K562 (cell line): ENCODE measurements around the gene PYGB. TPM values are rescaled to one million over a fixed set of nuclear protein-coding genes. Genes with fewer than 3 reads are reported as not detected.

Source experiments
- ATAC-seq: fragments of 200-7000 bp; cut with Tn5 transposase; 3 replicates; pipeline ENCODE4 v1.9.1; 2020; ENCODE audit warnings: moderate library complexity
- BruUV-seq: library from RNA; stranded (reverse); fragments of 400-500 nt; replicated peaks from 2 replicates; lab custom pipeline; 2021; lab: Mats Ljungman, UMichigan
- CTCF ChIA-PET: fragments of 300-600 bp; formaldehyde crosslinking; extraction: SDS; loops from one replicate; lab custom pipeline; 2021; ENCODE audit warnings: low intra/inter-chr PET ratio; lab: Yijun Ruan, JAX
- POLR2A ChIA-PET: fragments of 300-600, 350-650 bp; sonication (Branson Sonifier 250); formaldehyde crosslinking; extraction: SDS; loops from one replicate; lab custom pipeline; 2021; ENCODE audit warnings: antibody characterized with exemption, inconsistent platforms; lab: Yijun Ruan, JAX
- DNase-seq, 4 experiments: peaks; one replicate each; pipeline versions ENCODE4 v3.0.0 to v3.0.0-alpha.2; 2011 to 2018; ENCODE audit warnings: low spot score in 3 of 4, mixed read lengths in 3 of 4; ENCODE audit errors: extremely low read depth in 1 of 4
- FAIRE-seq: peaks from 2 replicates; lab custom pipeline; 2011; peaks lifted over from hg19 to GRCh38; lab: Jason Lieb, UNC
- H2AFZ ChIP-seq: 2 replicates; pipeline ENCODE4 v1.6.0; 2011; ENCODE audit warnings: low read depth, low read length, control low read depth, inconsistent platforms
- H3K27ac ChIP-seq: fragments of 200-600 bp; 3 replicates; pipeline ENCODE4 v1.8.0; 2011; ENCODE audit warnings: low read depth, mild to moderate bottlenecking, control low read depth, inconsistent platforms, low read length, moderate library complexity, mixed read lengths; ENCODE audit errors: extremely low read depth
- H3K27me3 ChIP-seq, 2 experiments: fragments of 300-600 bp in 1 of 2; 2 replicates in 1 of 2; 3 replicates in 1 of 2; pipeline versions ENCODE4 v1.6.0 to v1.8.0; 2011; ENCODE audit warnings: inconsistent platforms in 2 of 2, low read length in 2 of 2, mild to moderate bottlenecking in 1 of 2, mixed read lengths in 1 of 2, moderate library complexity in 1 of 2; ENCODE audit not compliant: control insufficient read depth in 2 of 2, insufficient read depth in 2 of 2
- H3K36me3 ChIP-seq: fragments of 300-600 bp; 3 replicates; pipeline ENCODE4 v1.8.0; 2011; ENCODE audit warnings: mild to moderate bottlenecking, low read length, inconsistent platforms; ENCODE audit not compliant: control insufficient read depth, insufficient read depth
- H3K4me1 ChIP-seq, 2 experiments: fragments of 200-600 bp in 1 of 2; replicated peaks in 1 of 2; 2 replicates in 1 of 2; 3 replicates in 1 of 2; pipeline versions ENCODE4 v1.5.1 to v1.8.0; 2011; ENCODE audit warnings: inconsistent platforms in 2 of 2, low read length in 2 of 2, mild to moderate bottlenecking in 1 of 2, mixed read lengths in 1 of 2, moderate library complexity in 1 of 2; ENCODE audit not compliant: control insufficient read depth in 2 of 2, insufficient read depth in 2 of 2
- H3K4me2 ChIP-seq: 2 replicates; pipeline ENCODE4 v1.6.1; 2011; ENCODE audit warnings: low read length, control low read depth, inconsistent platforms, mixed read lengths; ENCODE audit not compliant: insufficient read depth
- H3K4me3 ChIP-seq: fragments of 200-600 bp; sonication (generic), shearing (Covaris generic); 2 replicates; pipeline ENCODE4 v1.5.1; 2016; ENCODE audit warnings: control low read depth, inconsistent platforms
- H3K79me2 ChIP-seq: fragments of 200-600 bp; 3 replicates; pipeline ENCODE4 v1.8.0; 2011; ENCODE audit warnings: low read length, inconsistent platforms; ENCODE audit not compliant: control insufficient read depth, insufficient read depth
- H3K9ac ChIP-seq, 2 experiments: 2 replicates each; pipeline versions ENCODE4 v1.6.0 to v1.6.1; 2011; ENCODE audit warnings: low read depth in 2 of 2, low read length in 2 of 2, control low read depth in 1 of 2, inconsistent platforms in 1 of 2, mild to moderate bottlenecking in 1 of 2, mixed read lengths in 1 of 2; ENCODE audit not compliant: insufficient read depth in 1 of 2
- H3K9me1 ChIP-seq: one replicate; pipeline ENCODE4 v1.6.0; 2011; ENCODE audit warnings: inconsistent platforms, mild to moderate bottlenecking, low read length, moderate library complexity; ENCODE audit not compliant: control insufficient read depth, insufficient read depth
- H3K9me3 ChIP-seq: replicated peaks from 2 replicates; pipeline ENCODE4 v1.5.1; 2011; ENCODE audit warnings: low read depth, low read length, inconsistent platforms; ENCODE audit not compliant: control insufficient read depth, insufficient read depth
- H4K20me1 ChIP-seq: replicated peaks from 2 replicates; pipeline ENCODE4 v1.6.1; 2011; ENCODE audit warnings: low read length, inconsistent platforms, mixed read lengths; ENCODE audit not compliant: control insufficient read depth, insufficient read depth
- CEBPG ChIP-seq, 3 experiments: fragments of 200-800 bp in 1 of 3; sonication (Bioruptor generic) in 1 of 3; sonication (generic) in 1 of 3; formaldehyde crosslinking in 1 of 3; IDR thresholded peaks in 2 of 3; conservative IDR thresholded peaks in 1 of 3; 2 replicates each; pipeline versions ENCODE4 v1.6.1 to v1.8.0; 2016 to 2022; ENCODE audit warnings: missing compliant biosample characterization in 2 of 3, missing genetic modification characterization in 2 of 3, mild to moderate bottlenecking in 1 of 3, missing genetic modification reagents in 1 of 3
- CREB1 ChIP-seq, 2 experiments: sonication (generic) in 1 of 2; formaldehyde crosslinking in 1 of 2; IDR thresholded peaks; 2 replicates each; pipeline versions ENCODE4 v1.6.1 to v1.8.0; 2012 to 2022; ENCODE audit warnings: inconsistent platforms in 1 of 2, mild to moderate bottlenecking in 1 of 2, missing genetic modification reagents in 1 of 2, moderate library complexity in 1 of 2
- ETV1 ChIP-seq: fragments of 450-650 bp; conservative IDR thresholded peaks from 2 replicates; pipeline ENCODE4 v1.6.1; 2016; ENCODE audit warnings: missing genetic modification characterization, control low read depth, low read depth, missing compliant biosample characterization
- GATA2 ChIP-seq: sonication (generic); formaldehyde crosslinking; IDR thresholded peaks from 2 replicates; pipeline ENCODE4 v1.4.0; 2020; ENCODE audit warnings: mild to moderate bottlenecking, missing genetic modification reagents
- KHSRP ChIP-seq: fragments of 450-650 bp; IDR thresholded peaks from 2 replicates; pipeline ENCODE4 v1.6.1; 2017
- PRPF4 ChIP-seq: fragments of 200-400 bp; formaldehyde crosslinking; IDR thresholded peaks from one replicate; pipeline ENCODE4 v1.6.1; 2017; ENCODE audit warnings: low read length, low read depth, mild to moderate bottlenecking; ENCODE audit not compliant: insufficient read depth, poor library complexity, severe bottlenecking
- RAD21 ChIP-seq, 2 experiments: fragments of 250-450 bp in 1 of 2; fragments of 450-650 bp in 1 of 2; sonication (Bioruptor Pico) in 1 of 2; formaldehyde crosslinking in 1 of 2; IDR thresholded peaks in 1 of 2; conservative IDR thresholded peaks in 1 of 2; 2 replicates each; pipeline versions ENCODE4 v1.4.0 to v1.8.0; 2020 to 2022; ENCODE audit warnings: mild to moderate bottlenecking in 2 of 2, moderate library complexity in 1 of 2
- SLC30A9 ChIP-seq: fragments of 250-450 bp; sonication (Bioruptor Pico); IDR thresholded peaks from 2 replicates; pipeline ENCODE4 v1.8.0; 2022; ENCODE audit warnings: mild to moderate bottlenecking, moderate library complexity
- STAT5A ChIP-seq: IDR thresholded peaks from 2 replicates; pipeline ENCODE4 v1.6.1; 2012; ENCODE audit warnings: low read length, inconsistent platforms, borderline replicate concordance
- TOE1 ChIP-seq, 2 experiments: fragments of 450-650 bp in 1 of 2; sonication (generic) in 1 of 2; formaldehyde crosslinking in 1 of 2; IDR thresholded peaks; 2 replicates each; pipeline versions ENCODE4 v1.7.1 to v1.8.0; 2016 to 2022; ENCODE audit warnings: borderline replicate concordance in 2 of 2, mild to moderate bottlenecking in 2 of 2, antibody characterized with exemption in 1 of 2, inconsistent platforms in 1 of 2, low read depth in 1 of 2, missing genetic modification reagents in 1 of 2, moderate library complexity in 1 of 2
- U2AF1 ChIP-seq: fragments of 200-400 bp; formaldehyde crosslinking; optimal IDR thresholded peaks from 2 replicates; pipeline ENCODE3; 2017; ENCODE audit warnings: mild to moderate bottlenecking, low read depth, low read length, moderate library complexity
- WGBS: fragments of 100-300 bp; shearing (Covaris generic); methylation state at CpG from one replicate; pipeline ENCODE4 v1.1.6; 2016; ENCODE audit warnings: low coverage, mixed read lengths; ENCODE audit not compliant: insufficient coverage; ENCODE audit errors: missing lambda C conversion rate; 5-methylcytosine and 5-hydroxymethylcytosine counted together
- in situ Hi-C: fragments of 300-500 bp; cut with MboI; formaldehyde crosslinking; loops from 4 replicates; pipeline ENCODE4 v1.15.0; 2018; ENCODE audit warnings: inconsistent platforms, mixed read lengths
- intact Hi-C: fragments of 100-400 bp; cut with micrococcal nuclease; formaldehyde crosslinking; loops from 2 replicates; pipeline ENCODE4 v1.14.2; 2022
- polyA plus RNA-seq, 8 experiments: library from polyadenylated mRNA; depleted of rRNA in 4 of 8; stranded (reverse) in 5 of 8; unstranded in 3 of 8; fragments of >200 nt; fragmentation: Nextera tagmentation in 2 of 8; fragmentation: Illumina TruSeq in 1 of 8; extraction: Ambion mirVana in 2 of 8; extraction: Trizol in 1 of 8; gene quantifications; 2 replicates each; pipeline versions ENCODE4 v1.2.1 to v1.2.3, GENCODE V29; 2011 to 2014; ENCODE audit warnings: inconsistent platforms in 1 of 8, missing spikeins in 1 of 8
- total RNA-seq, 7 experiments: library from RNA; depleted of rRNA in 6 of 7; stranded (reverse); fragments of >200 nt in 6 of 7; fragmentation: Illumina TruSeq in 2 of 7; extraction: Trizol in 2 of 7; gene quantifications; 2 replicates each; pipeline versions ENCODE4 v1.2.1 to v1.2.3, GENCODE V29; 2011 to 2021; ENCODE audit warnings: low replicate concordance in 1 of 7
- TF ChIP-seq, protein P1 (sequence below): sonication (generic); formaldehyde crosslinking; IDR thresholded peaks from 2 replicates; pipeline ENCODE4 v1.8.1; 2022; ENCODE audit warnings: missing genetic modification reagents
- TF ChIP-seq, protein P2 (sequence below): fragments of 450-650 bp; IDR thresholded peaks from 2 replicates; pipeline ENCODE4 v1.6.1; 2016

The PYGB gene
- total and polyA plus RNA-seq, 9 of the 15 experiments (the other 6 are each of a cell fraction or from before 2014, with no cell fraction given) = 0.34 to 18.0 (median 9.8) TPM

DNA sequence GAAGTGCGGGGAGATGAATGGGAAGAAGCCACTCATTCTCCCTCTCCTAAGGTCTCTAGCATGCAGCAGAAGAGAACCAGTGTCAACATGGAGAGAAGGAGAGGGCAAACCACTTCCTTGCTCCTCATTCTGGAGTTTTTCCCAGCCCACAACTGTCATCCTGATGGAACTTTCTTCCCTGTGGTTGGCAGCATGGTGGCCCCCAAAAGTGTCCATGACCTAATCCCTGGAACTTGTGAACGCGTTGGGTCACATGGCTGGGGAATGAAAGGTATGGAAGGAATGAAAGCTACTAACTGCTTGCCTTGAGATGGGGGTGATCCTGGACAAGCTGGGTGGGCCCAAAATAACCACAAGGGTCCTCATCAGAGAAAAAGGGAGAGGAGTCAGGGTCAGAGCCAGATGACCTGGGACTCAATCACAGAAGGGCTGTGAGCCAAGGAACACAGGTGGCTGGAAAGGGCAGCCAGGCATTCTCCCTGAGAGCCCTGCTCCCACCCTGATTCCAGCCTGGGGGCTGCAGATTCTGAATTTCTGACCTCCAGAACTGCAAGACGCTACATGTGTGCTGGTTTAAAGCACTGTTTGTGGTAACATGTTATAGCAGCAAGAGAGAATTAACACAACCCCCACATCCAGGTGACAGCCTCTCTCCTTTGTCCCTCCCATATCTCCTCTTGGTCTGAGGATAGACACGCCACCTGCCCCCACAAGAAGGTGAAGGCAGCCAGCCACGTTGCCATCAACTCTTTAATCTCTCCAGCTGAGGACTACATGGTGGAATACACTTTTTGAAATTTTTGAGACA lies 63.2 kb downstream of the PYGB start:
- POLR2A ChIA-PET = no interaction called here
- H3K4me1 ChIP-seq = peaks cover 32 to 41% of the 10 kb centered on the region in 2 experiments
- in situ Hi-C loops (no loop called here), intact Hi-C loops (loop anchor here (1.0 to 2.0 kb wide), 2 partner anchors 80 to 88 kb away; partner anchors contain the start of gene ABHD12)
- H3K36me3 ChIP-seq = peaks cover 6% of the 10 kb centered on the region; the same call in 2 of the 3 replicates
- peak overlapping the region; percentile 68 for H3K4me2 ChIP-seq
- H3K4me3 ChIP-seq = no peak overlapping the region
- ATAC-seq (no peak), FAIRE-seq (no peak), DNase-seq (no peak)
- 47% methylated on average over 6 of the region's 6 CpGs for whole genome bisulfite sequencing
- H4K20me1 ChIP-seq = no peaks in the 10 kb centered on the region
- peak overlapping the region; percentile 23 to 81; a peak in 2 of 4 replicates for H3K9ac ChIP-seq
- no TSS peak for BruUV-seq
- CTCF ChIA-PET = no interaction called here
- H3K9me3 ChIP-seq = no peaks in the 10 kb centered on the region
- 0 out of 2 replicates have a peak overlapping the region, but pooled peaks have one; percentile 48 for H2AFZ ChIP-seq
- no peaks in the 10 kb centered on the region for H3K79me2 ChIP-seq
- H3K9me1 ChIP-seq = peaks cover 12% of the 10 kb centered on the region
- no peaks in the 10 kb centered on the region for H3K27me3 ChIP-seq
- TF ChIP-seq, protein P1, sequence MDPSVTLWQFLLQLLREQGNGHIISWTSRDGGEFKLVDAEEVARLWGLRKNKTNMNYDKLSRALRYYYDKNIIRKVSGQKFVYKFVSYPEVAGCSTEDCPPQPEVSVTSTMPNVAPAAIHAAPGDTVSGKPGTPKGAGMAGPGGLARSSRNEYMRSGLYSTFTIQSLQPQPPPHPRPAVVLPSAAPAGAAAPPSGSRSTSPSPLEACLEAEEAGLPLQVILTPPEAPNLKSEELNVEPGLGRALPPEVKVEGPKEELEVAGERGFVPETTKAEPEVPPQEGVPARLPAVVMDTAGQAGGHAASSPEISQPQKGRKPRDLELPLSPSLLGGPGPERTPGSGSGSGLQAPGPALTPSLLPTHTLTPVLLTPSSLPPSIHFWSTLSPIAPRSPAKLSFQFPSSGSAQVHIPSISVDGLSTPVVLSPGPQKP (CRISPR knock-in tag) = no peak
- TF ChIP-seq PRPF4 (no peak), KHSRP (no peak), RAD21 (CRISPR knock-in tag; conservative IDR thresholded peaks at IDR 0.05 in 1 of 2, IDR thresholded peaks at IDR 0.05 in 1 of 2) (no peak), GATA2 (CRISPR knock-in tag) (no peak), U2AF1 (no peak), STAT5A (no peak), ETV1 (tag) (no peak), SLC30A9 (CRISPR knock-in tag) (no peak), CEBPG (CRISPR knock-in tag; IDR thresholded peaks at IDR 0.05) (no peak), CEBPG (tag; conservative IDR thresholded peaks at IDR 0.05 in 1 of 2, IDR thresholded peaks at IDR 0.05 in 1 of 2) (no peak), CREB1 (IDR thresholded peaks at IDR 0.05) (no peak), CREB1 (CRISPR knock-in tag; IDR thresholded peaks at IDR 0.05) (no peak), TOE1 (IDR thresholded peaks at IDR 0.05; ENCODE audit: borderline replicate concordance) (no peak), TOE1 (CRISPR knock-in tag; IDR thresholded peaks at IDR 0.05; ENCODE audit: borderline replicate concordance, low read depth) (no peak)
- TF ChIP-seq, protein P2, sequence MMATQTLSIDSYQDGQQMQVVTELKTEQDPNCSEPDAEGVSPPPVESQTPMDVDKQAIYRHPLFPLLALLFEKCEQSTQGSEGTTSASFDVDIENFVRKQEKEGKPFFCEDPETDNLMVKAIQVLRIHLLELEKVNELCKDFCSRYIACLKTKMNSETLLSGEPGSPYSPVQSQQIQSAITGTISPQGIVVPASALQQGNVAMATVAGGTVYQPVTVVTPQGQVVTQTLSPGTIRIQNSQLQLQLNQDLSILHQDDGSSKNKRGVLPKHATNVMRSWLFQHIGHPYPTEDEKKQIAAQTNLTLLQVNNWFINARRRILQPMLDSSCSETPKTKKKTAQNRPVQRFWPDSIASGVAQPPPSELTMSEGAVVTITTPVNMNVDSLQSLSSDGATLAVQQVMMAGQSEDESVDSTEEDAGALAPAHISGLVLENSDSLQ = no peak
- peak overlapping the region; percentile 73; the same call in 2 of the 3 replicates for H3K27ac ChIP-seq
